Measurements from ENCODE around the gene SLC35B2. TPM values are rescaled to one million over a fixed set of nuclear protein-coding genes. Genes with fewer than 3 reads are reported as not detected.
A peak's percentile ranks its signal among the peaks of the same experiment; 100 is the strongest.

The SLC35B2 gene
- total RNA-seq (1 to 10 TPM; 6.4 to 7.0 TPM), total RNA-seq (7.4 to 49.8 (median 24.4) reads per million in 172 experiments)
- polyA plus RNA-seq (2013, experiment 1 of 2): 20.7 TPM
- polyA plus RNA-seq (2013, experiment 2 of 2): 21.3 TPM

- CTCF ChIA-PET: interaction anchor here (0.8 to 2.6 kb wide), 16 partner anchors 7 to 569 kb away, joined by 3 to 12 read pairs (median 3); partner anchors contain the start of genes AARS2, HSP90AB1 and SLC29A1
- H3K36me3 Mint-ChIP-seq (ENCODE audit: low read depth): peaks cover 66% of the 10 kb centered on the region
- Histone ChIP-seq H3K27me3 (ENCODE audit: control insufficient read depth in 1 of 2, insufficient read depth in 2 of 2, low read length in 2 of 2) (no peaks in the 10 kb centered on the region), H3K36me3 (ENCODE audit: insufficient read depth, low read length) (peaks cover 73% of the 10 kb centered on the region), H3K4me1 (ENCODE audit: insufficient read depth, low read length) (peaks cover 52% of the 10 kb centered on the region), H3K9me3 (ENCODE audit: control insufficient read depth in 1 of 2, insufficient read depth in 1 of 2, low read length in 2 of 2) (no peaks in the 10 kb centered on the region), H3K4me3 (ENCODE audit: low read length) (peak within 1 kb of the TSS; percentile 95), H3K27ac (ENCODE audit: low read depth in 1 of 2, low read length in 2 of 2) (peak within 1 kb of the TSS; percentile 63 to 76)
- H3K27me3 Mint-ChIP-seq: no peaks in the 10 kb centered on the region
- POLR2A ChIA-PET: interaction anchor here (0.8 to 4.0 kb wide), 10 partner anchors 7 to 1082 kb away, joined by 3 to 135 read pairs (median 4); partner anchors contain the start of genes AARS2, HSP90AB1 and SLC29A1
- H3K27ac Mint-ChIP-seq: peak within 1 kb of the TSS; percentile 78
- H3K4me1 Mint-ChIP-seq (ENCODE audit: low read depth): peaks cover 57% of the 10 kb centered on the region
- peak; percentile 29 for TF ChIP-seq CTCF (IDR thresholded peaks at IDR 0.05)
- intact Hi-C loops (cut with DNase I, micrococcal nuclease): loop anchor here (1.0 to 5.0 kb wide), 4 partner anchors 10 to 130 kb away; partner anchors contain the start of genes SLC29A1 (in 2 of the 2), HSP90AB1 (in 1 of the 2), MRPL14 (in 1 of the 2) and TMEM63B (in 1 of the 2)
- peak within 1 kb of the TSS; percentile 90 for H3K4me3 Mint-ChIP-seq
- peak in 13 of 14 experiments; percentile 33 to 89 (median 56) for DNase-seq
- ATAC-seq (ENCODE audit: poor library complexity): peak; percentile 84
- no peaks in the 10 kb centered on the region for H3K9me3 Mint-ChIP-seq
These were observed at the start of gene SLC35B2 for GRCh38 chr6:44257025-44257752. TSS of gene SLC35B2 (minus strand) at chr6:44257528. CDS start at chr6:44257410, 118 bp downstream.

- peaks cover 86% of the 10 kb centered on the region for H3K36me3 Mint-ChIP-seq (ENCODE audit: low read depth)
- H3K9me3 Mint-ChIP-seq: no peaks in the 10 kb centered on the region
- Histone ChIP-seq H3K27ac (ENCODE audit: low read depth in 1 of 2, low read length in 2 of 2) (no peak overlapping the region), H3K4me3 (ENCODE audit: low read length) (no peak overlapping the region), H3K27me3 (ENCODE audit: control insufficient read depth in 1 of 2, insufficient read depth in 2 of 2, low read length in 2 of 2) (no peaks in the 10 kb centered on the region), H3K36me3 (ENCODE audit: insufficient read depth, low read length) (peaks cover 91% of the 10 kb centered on the region), H3K9me3 (ENCODE audit: control insufficient read depth in 1 of 2, insufficient read depth in 1 of 2, low read length in 2 of 2) (no peaks in the 10 kb centered on the region), H3K4me1 (ENCODE audit: insufficient read depth, low read length) (peaks cover under 1% of the 10 kb centered on the region)
- no peaks in the 10 kb centered on the region for H3K27me3 Mint-ChIP-seq
- H3K4me1 Mint-ChIP-seq (ENCODE audit: low read depth): peaks cover 10% of the 10 kb centered on the region
- intact Hi-C loops (cut with DNase I, micrococcal nuclease): no loop called here
- ChIA-PET POLR2A (no interaction called here), CTCF (interaction anchor here (2.9 kb wide), 1 partner anchor 39 kb away, joined by 24 read pairs; no protein-coding TSS in a partner anchor)
- TF ChIP-seq CTCF (IDR thresholded peaks at IDR 0.05): no peak
- DNase-seq (no peak), ATAC-seq (ENCODE audit: poor library complexity) (no peak)
- H3K4me3 Mint-ChIP-seq: no peak overlapping the region
- H3K27ac Mint-ChIP-seq: no peak overlapping the region
These were observed 49.4 kb upstream of the SLC35B2 start for GRCh38 chr6:44306710-44307109.

GRCh38 chr6:44305200-44305725 lies 47.9 kb upstream of the SLC35B2 start:
- Mint-ChIP-seq H3K36me3 (ENCODE audit: low read depth) (peaks cover 85% of the 10 kb centered on the region), H3K9me3 (no peaks in the 10 kb centered on the region), H3K4me3 (no peak overlapping the region), H3K27ac (peak overlapping the region; percentile 18), H3K4me1 (ENCODE audit: low read depth) (peaks cover 7% of the 10 kb centered on the region), H3K27me3 (no peaks in the 10 kb centered on the region)
- intact Hi-C loops (cut with DNase I, micrococcal nuclease): no loop called here
- H3K36me3 ChIP-seq (ENCODE audit: insufficient read depth, low read length): peaks cover 89% of the 10 kb centered on the region
- no peak overlapping the region for H3K4me3 ChIP-seq (ENCODE audit: low read length)
- DNase-seq (no peak), ATAC-seq (ENCODE audit: poor library complexity) (no peak)
- no peaks in the 10 kb centered on the region for H3K27me3 ChIP-seq (ENCODE audit: control insufficient read depth in 1 of 2, insufficient read depth in 2 of 2, low read length in 2 of 2)
- ChIA-PET CTCF (interaction anchor here (0.5 to 2.9 kb wide), 11 partner anchors 8 to 107 kb away, joined by 3 to 24 read pairs (median 4); partner anchors contain the start of genes AARS2 and TMEM151B), POLR2A (interaction anchor here (1.6 kb wide), 1 partner anchor 58 kb away, joined by 4 read pairs; the partner anchor contains the start of gene HSP90AB1)
- H3K4me1 ChIP-seq (ENCODE audit: insufficient read depth, low read length): no peaks in the 10 kb centered on the region
- no peak overlapping the region for H3K27ac ChIP-seq (ENCODE audit: low read depth in 1 of 2, low read length in 2 of 2)
- no peak for TF ChIP-seq CTCF (IDR thresholded peaks at IDR 0.05)
- no peaks in the 10 kb centered on the region for H3K9me3 ChIP-seq (ENCODE audit: control insufficient read depth in 1 of 2, insufficient read depth in 1 of 2, low read length in 2 of 2)
